ENCODE results near the gene MS4A5.

MS4A5 gene

DNA sequence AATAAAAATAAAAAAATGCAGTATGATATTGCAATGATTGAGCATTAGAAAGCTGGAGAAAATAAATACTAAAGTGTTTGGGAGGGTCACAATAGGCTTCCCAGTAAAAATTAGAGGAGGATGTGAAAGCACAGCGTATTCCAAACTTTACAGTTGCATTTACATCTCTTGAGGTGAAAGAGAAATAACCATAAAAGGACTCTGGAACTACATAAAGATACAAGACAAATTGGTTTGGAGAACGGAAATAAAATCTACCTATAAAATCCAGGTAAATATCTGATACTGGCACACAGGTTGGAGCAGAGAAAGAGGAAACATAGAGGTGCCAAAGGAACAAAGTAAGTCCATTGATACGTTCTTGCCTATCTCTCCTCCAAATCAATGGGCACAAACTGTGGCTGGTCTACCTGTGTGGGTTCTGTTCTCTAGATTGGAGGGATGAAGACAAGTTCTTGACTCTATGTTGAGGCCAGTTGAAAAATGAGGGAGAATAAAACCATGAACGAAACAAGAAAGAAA is 63.2 kb downstream of the MS4A5 start, which contains the start of gene MS4A12:
MS4A12 (plus strand) TSS at position 291 of the 522 bp plus-strand sequence. CDS start 4,541 bp downstream, outside the sequence.
- no peak for DNase-seq
- H3K9me2 ChIP-seq (replicated peaks; ENCODE audit: insufficient read depth, low read length) = no peaks in the 10 kb centered on the region
- TF ChIP-seq, protein P1, sequence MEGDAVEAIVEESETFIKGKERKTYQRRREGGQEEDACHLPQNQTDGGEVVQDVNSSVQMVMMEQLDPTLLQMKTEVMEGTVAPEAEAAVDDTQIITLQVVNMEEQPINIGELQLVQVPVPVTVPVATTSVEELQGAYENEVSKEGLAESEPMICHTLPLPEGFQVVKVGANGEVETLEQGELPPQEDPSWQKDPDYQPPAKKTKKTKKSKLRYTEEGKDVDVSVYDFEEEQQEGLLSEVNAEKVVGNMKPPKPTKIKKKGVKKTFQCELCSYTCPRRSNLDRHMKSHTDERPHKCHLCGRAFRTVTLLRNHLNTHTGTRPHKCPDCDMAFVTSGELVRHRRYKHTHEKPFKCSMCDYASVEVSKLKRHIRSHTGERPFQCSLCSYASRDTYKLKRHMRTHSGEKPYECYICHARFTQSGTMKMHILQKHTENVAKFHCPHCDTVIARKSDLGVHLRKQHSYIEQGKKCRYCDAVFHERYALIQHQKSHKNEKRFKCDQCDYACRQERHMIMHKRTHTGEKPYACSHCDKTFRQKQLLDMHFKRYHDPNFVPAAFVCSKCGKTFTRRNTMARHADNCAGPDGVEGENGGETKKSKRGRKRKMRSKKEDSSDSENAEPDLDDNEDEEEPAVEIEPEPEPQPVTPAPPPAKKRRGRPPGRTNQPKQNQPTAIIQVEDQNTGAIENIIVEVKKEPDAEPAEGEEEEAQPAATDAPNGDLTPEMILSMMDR (IDR thresholded peaks at IDR 0.05; ENCODE audit: low read length) = no peak
- TF ChIP-seq EZH2 (optimal IDR thresholded peaks at IDR 0.05; ENCODE audit: low read depth, low read length) = no peak
- no peak for TF ChIP-seq EZH2phosphoT487 (IDR thresholded peaks at IDR 0.05; ENCODE audit: low read length)
- no peaks in the 10 kb centered on the region; the same call in 1 of the 2 replicates for H3F3A ChIP-seq (ENCODE audit: insufficient read depth, low read length)
- H3K79me2 ChIP-seq (ENCODE audit: low read length) = no peaks in the 10 kb centered on the region
- no peak within 1 kb of the TSS for H3K4me3 ChIP-seq (ENCODE audit: low read length)
- H3K27ac ChIP-seq (ENCODE audit: low read length) = no peak within 1 kb of the TSS
- H3K36me3 ChIP-seq (replicated peaks; ENCODE audit: insufficient read depth, low read length) = no peaks in the 10 kb centered on the region
- peaks cover 10% of the 10 kb centered on the region for H3K4me1 ChIP-seq (ENCODE audit: low read length)
- no peak within 1 kb of the TSS for H3K4me2 ChIP-seq (ENCODE audit: low read depth, low read length)
- H3K27me3 ChIP-seq (replicated peaks; ENCODE audit: insufficient read depth, low read length) = no peaks in the 10 kb centered on the region
- H3K9ac ChIP-seq (ENCODE audit: low read length) = no peak within 1 kb of the TSS
- no peaks in the 10 kb centered on the region for H4K20me1 ChIP-seq (ENCODE audit: insufficient read depth, low read length)
- H2AFZ ChIP-seq (ENCODE audit: low read length) = no peak within 1 kb of the TSS
- H3K9me3 ChIP-seq (replicated peaks; ENCODE audit: insufficient read depth, low read length) = no peaks in the 10 kb centered on the region

DNA sequence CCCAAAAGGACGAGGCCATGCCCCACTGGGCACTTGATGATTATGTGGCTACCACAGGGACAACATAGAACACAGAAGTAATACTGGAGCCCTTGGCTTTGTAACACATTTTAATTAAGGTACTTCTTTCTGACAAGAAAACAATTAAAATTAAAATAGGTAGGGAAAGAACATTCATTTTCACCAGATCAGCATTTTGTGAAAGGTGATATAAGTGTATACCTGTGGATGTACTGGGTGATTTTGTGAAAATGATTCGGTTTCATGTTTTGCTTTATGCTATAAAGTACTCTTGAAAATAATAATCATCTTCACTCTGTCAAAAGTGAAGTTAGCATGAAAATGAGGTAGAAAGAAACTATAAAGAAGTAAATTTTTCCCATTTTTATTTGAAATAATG is 64.1 kb downstream of the MS4A5 start:
- no peak overlapping the region for H2AFZ ChIP-seq (ENCODE audit: low read length)
- H3K9ac ChIP-seq (ENCODE audit: low read length) = no peak overlapping the region
- H3K9me3 ChIP-seq (replicated peaks; ENCODE audit: insufficient read depth, low read length) = no peaks in the 10 kb centered on the region
- TF ChIP-seq EZH2 (optimal IDR thresholded peaks at IDR 0.05; ENCODE audit: low read depth, low read length) = no peak
- TF ChIP-seq EZH2phosphoT487 (IDR thresholded peaks at IDR 0.05; ENCODE audit: low read length) = no peak
- TF ChIP-seq, protein P1 (IDR thresholded peaks at IDR 0.05; ENCODE audit: low read length) = no peak
- H3F3A ChIP-seq (ENCODE audit: insufficient read depth, low read length) = peaks cover 6% of the 10 kb centered on the region
- no peak overlapping the region for H3K4me3 ChIP-seq (ENCODE audit: low read length)
- no peak for DNase-seq
- H3K27me3 ChIP-seq (replicated peaks; ENCODE audit: insufficient read depth, low read length) = no peaks in the 10 kb centered on the region
- H3K36me3 ChIP-seq (replicated peaks; ENCODE audit: insufficient read depth, low read length) = no peaks in the 10 kb centered on the region
- H3K9me2 ChIP-seq (replicated peaks; ENCODE audit: insufficient read depth, low read length) = no peaks in the 10 kb centered on the region
- no peaks in the 10 kb centered on the region for H4K20me1 ChIP-seq (ENCODE audit: insufficient read depth, low read length)
- H3K79me2 ChIP-seq (ENCODE audit: low read length) = no peaks in the 10 kb centered on the region
- no peak overlapping the region for H3K27ac ChIP-seq (ENCODE audit: low read length)
- H3K4me1 ChIP-seq (ENCODE audit: low read length) = peaks cover 19% of the 10 kb centered on the region
- H3K4me2 ChIP-seq (ENCODE audit: low read depth, low read length) = no peak overlapping the region

Data from MM.1S (cell line).